Cardiac muscle cell (in vitro differentiated cells and primary cell): ENCODE data around the gene DAZAP1. TPM values are rescaled to one million over a fixed set of nuclear protein-coding genes. Genes with fewer than 3 reads are reported as not detected.

Source experiments
- DNase-seq, 2 donors: peaks; one replicate each; pipeline versions ENCODE4 v3.0.0 to v3.0.0-alpha.2; 2010 to 2017; ENCODE audit warnings: low read depth in 1 of 2, low spot score in 1 of 2
- H3K27ac ChIP-seq: fragments of 200-600 bp; sonication (generic); 2 replicates; pipeline ENCODE4 v1.5.1; 2016
- H3K27me3 ChIP-seq: fragments of 200-600 bp; sonication (generic); 2 replicates; pipeline ENCODE4 v1.6.0; 2016; ENCODE audit warnings: control low read depth
- H3K36me3 ChIP-seq: fragments of 200-600 bp; sonication (generic); 2 replicates; pipeline ENCODE4 v1.5.1; 2016; ENCODE audit warnings: control low read depth
- H3K4me1 ChIP-seq: fragments of 200-600 bp; sonication (generic); 2 replicates; pipeline ENCODE4 v1.8.1; 2017; ENCODE audit warnings: low read depth, mild to moderate bottlenecking, mixed run types
- H3K4me3 ChIP-seq: fragments of 200-600 bp; sonication (generic); 2 replicates; pipeline ENCODE4 v1.5.1; 2016; ENCODE audit warnings: mild to moderate bottlenecking
- H3K9me3 ChIP-seq: fragments of 200-600 bp; sonication (generic); 2 replicates; pipeline ENCODE4 v1.5.1; 2017; ENCODE audit warnings: low read depth, mild to moderate bottlenecking, control low read depth
- polyA plus RNA-seq: library from polyadenylated mRNA; unstranded; fragments of >200 nt; fragmentation: Nextera tagmentation; extraction: Ambion mirVana; gene quantifications from 2 replicates; pipeline ENCODE4 v1.2.1, GENCODE V29; 2016
- total RNA-seq: library from RNA; depleted of rRNA; stranded (reverse); fragments of >200 nt; gene quantifications from 2 replicates; pipeline ENCODE4 v1.2.3, GENCODE V29; 2016
- TF ChIP-seq, protein P1 (sequence below): IDR thresholded peaks from 2 replicates; pipeline ENCODE4 v1.5.1; 2012; ENCODE audit warnings: low read depth, mild to moderate bottlenecking, low read length

The DAZAP1 gene
- total and polyA plus RNA-seq, 2 experiments from 2014 or later, result 43.0 to 112 TPM

DNA sequence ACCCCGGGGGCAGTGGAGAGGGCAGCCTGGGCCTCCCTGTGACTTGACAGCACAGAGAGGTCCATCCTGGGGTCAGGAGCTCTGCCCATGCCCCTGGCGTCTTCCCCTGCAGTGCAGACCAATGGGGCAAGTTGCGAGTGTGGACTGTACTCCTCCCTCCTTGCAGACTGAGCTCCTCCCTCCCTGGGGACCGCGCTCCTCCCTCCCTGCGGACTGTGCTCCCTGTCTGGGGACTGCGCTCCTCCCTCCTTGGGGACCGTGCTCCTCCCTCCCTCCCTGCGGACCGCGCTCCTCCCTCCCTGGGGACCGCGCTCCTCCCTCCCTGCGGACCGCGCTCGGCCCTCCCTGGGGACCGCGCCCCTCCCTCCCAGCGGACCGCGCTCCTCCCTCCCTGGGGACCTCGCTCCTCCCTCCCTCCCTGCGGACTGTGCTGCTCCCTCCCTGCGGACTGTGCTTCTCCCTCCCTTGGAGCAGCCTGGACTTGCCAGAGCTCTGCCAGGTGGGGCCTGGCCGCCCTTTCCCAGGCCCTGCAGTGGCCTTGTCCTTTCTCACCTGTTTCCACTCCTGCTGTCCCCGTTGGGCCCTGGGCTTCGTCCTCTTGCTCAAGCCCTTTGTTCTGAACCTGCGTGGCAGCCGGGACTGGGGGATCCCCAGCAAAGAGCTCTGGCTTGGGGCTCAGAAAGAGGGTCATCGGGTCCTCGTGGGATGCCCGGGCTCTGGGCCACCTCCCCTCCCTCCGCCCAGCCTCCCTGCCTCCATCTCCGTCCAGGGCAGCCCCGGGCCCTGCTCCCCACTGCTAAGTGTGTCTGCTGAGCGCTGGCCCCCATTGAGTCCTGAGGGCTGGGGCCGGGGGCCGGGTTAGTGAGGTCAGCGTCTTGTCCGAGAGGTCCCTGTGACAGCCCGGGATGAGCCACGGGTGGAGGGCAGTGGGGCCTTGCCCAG, 12.9 kb upstream of the DAZAP1 start:
- H3K36me3 ChIP-seq, result peaks cover 19% of the 10 kb centered on the region
- no peaks in the 10 kb centered on the region for H3K27me3 ChIP-seq
- no peaks in the 10 kb centered on the region for H3K9me3 ChIP-seq
- H3K4me1 ChIP-seq, result no peaks in the 10 kb centered on the region
- no peak for DNase-seq
- H3K4me3 ChIP-seq, result no peak overlapping the region
- TF ChIP-seq, protein P1, sequence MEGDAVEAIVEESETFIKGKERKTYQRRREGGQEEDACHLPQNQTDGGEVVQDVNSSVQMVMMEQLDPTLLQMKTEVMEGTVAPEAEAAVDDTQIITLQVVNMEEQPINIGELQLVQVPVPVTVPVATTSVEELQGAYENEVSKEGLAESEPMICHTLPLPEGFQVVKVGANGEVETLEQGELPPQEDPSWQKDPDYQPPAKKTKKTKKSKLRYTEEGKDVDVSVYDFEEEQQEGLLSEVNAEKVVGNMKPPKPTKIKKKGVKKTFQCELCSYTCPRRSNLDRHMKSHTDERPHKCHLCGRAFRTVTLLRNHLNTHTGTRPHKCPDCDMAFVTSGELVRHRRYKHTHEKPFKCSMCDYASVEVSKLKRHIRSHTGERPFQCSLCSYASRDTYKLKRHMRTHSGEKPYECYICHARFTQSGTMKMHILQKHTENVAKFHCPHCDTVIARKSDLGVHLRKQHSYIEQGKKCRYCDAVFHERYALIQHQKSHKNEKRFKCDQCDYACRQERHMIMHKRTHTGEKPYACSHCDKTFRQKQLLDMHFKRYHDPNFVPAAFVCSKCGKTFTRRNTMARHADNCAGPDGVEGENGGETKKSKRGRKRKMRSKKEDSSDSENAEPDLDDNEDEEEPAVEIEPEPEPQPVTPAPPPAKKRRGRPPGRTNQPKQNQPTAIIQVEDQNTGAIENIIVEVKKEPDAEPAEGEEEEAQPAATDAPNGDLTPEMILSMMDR, result no peak
- H3K27ac ChIP-seq, result peak overlapping the region; percentile 23

DNA sequence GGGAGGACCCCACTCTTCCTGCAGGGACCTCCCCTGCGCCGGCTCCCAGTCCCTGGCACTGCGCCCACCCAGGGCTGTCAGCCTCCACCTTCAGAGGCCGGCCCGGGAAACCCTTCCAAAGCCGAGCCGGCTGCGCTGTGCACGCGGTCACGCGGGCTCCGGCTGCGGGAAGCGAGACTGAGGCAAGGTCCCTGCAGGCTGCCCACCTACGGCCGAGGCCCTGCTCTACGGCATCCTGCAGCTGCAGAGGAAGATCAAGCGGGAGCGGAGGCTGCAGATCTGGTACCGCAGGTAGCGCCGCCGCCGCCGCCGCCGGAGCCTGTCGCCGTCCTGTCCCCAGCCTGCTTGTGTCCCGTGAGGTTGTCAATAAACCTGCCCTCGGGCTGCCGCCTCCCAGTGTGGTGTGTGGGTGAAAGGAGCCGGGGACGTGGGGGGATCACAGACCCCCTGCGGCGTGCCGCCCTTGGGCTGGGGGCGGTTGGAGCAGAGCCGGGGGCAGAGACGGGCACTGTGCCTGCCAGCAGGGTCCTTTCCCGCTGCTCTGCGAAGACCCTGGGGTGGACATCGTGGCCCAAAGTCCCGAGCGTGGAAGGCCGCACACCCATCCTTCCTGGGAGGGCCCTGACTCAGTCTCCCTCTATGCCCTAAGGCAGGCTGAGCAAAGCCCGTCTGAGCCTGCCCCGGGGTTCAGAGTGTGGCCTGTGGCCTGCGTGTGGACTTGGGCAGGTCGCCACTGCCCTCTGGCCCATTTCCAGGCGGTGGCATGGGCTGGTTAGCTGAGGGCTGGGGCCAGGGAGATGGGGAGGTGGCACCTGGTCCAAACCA, 12.0 kb upstream of the DAZAP1 start:
- H3K27me3 ChIP-seq, result no peaks in the 10 kb centered on the region
- no peak overlapping the region for H3K4me3 ChIP-seq
- DNase-seq, result no peak
- TF ChIP-seq, protein P1, result no peak
- no peaks in the 10 kb centered on the region for H3K9me3 ChIP-seq
- peaks cover 19% of the 10 kb centered on the region for H3K36me3 ChIP-seq
- H3K4me1 ChIP-seq, result peaks cover 3% of the 10 kb centered on the region
- peak overlapping the region; percentile 39 for H3K27ac ChIP-seq

DNA sequence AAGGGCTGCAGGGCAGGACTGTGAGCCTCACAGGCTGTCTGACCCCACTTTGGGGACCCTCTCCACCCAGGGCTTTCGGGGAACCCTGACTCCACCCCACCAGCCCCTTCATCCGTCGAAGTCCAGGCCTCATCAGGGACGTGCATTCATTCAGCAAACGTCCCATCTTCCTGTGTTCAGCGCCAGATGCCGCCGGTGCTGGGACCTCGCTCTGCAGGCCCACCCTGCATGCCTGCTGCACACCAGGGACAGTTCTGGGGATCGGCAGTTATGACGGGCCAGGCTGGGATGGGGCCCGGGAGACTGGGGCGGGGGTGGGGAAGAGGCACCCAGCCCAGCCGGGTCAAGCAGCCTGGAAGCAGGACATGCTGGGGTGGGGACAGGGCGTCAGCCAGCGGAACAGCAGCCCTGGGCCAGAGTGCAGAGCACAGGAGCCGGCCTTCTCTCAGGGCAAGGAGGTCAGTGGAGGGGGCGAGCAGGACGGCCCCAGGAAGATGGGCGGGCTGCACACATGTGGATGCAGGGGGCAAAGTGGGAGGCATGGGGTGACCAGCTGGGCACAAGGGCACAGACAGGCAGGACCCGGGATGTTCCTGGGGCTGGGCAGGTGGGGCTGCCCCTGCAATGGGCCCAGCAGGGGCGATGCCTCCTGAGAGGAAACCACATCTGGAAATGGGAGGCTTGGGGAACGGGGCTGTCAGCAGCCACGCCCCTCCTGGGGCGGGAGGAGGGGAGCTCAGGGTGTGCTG, 11.2 kb upstream of the DAZAP1 start:
- Histone ChIP-seq H3K4me3 (no peak overlapping the region), H3K27ac (peak overlapping the region; percentile 39), H3K9me3 (no peaks in the 10 kb centered on the region), H3K4me1 (peaks cover 5% of the 10 kb centered on the region), H3K27me3 (no peaks in the 10 kb centered on the region), H3K36me3 (peaks cover 15% of the 10 kb centered on the region)
- no peak for DNase-seq
- TF ChIP-seq, protein P1, result no peak

DNA sequence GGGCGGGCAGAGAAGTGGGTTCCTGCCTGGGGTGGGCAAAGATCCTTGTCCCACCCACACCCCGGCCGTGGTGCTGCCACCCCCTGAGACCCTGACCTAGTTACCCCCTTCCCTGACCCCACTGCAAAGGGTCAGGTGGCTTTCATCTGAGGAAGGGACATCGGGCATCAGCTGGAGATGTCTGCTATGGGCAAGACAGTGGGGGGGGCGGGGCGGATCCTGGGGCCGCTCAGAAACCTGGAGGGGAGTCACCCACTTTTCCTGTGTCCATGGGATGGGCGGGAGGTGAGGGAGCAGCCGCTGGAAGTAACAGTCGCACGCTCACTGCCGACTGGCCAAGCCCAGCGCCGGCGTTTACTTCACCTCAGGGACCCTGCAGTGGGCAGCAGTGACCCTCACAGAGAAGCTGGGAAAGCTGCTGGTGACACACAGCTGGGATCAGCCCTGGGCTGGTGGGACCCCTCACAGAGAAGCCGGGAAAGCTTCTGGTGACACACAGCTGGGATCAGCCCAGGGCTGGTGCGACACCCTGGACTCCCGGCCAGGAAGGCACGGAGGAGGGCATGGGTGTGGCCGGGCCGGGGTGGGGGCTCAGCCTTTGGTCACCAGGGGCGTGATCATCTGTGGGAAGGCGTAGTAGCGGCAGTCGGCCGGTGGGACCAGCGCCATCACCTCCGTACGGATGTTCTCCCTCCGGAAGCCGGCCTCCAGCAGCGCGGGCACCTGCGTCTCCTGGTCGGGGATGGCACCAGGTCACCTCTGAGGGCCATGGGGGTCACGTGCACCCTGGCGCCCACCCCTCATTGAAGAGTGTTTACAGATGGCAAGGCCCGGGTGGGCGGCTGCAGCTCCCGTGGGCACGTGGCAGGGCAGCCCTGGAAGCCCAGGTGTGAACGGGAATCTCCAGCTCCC, 10.4 kb upstream of the DAZAP1 start:
- peaks cover 5% of the 10 kb centered on the region for H3K4me1 ChIP-seq
- no peaks in the 10 kb centered on the region for H3K27me3 ChIP-seq
- DNase-seq, result no peak
- H3K9me3 ChIP-seq, result no peaks in the 10 kb centered on the region
- TF ChIP-seq, protein P1, result no peak
- H3K4me3 ChIP-seq, result no peak overlapping the region
- H3K27ac ChIP-seq, result no peak overlapping the region
- peaks cover 10% of the 10 kb centered on the region for H3K36me3 ChIP-seq
